Measurements from ENCODE around the gene NCOA6. TPM values are rescaled to one million over a fixed set of nuclear protein-coding genes. Genes with fewer than 3 reads are reported as not detected.

Gene NCOA6
- total and polyA plus RNA-seq, 2 of the 4 experiments (the other 2 are of a cell fraction): 3.6 to 13.1 TPM

- H2BK15ac ChIP-seq (ENCODE audit: low read depth, low read length): no peak overlapping the region
- H3K79me1 ChIP-seq (ENCODE audit: low read depth in 1 of 2, low read length in 2 of 2): peaks cover 0 to 24% of the 10 kb centered on the region in 2 experiments; a peak in 3 of 4 replicates
- no peak overlapping the region for H3K56ac ChIP-seq (ENCODE audit: extremely low read depth, insufficient read depth, low read length)
- no peak overlapping the region for H3K23ac ChIP-seq (ENCODE audit: low read depth, low read length)
- TF ChIP-seq CHD1 (IDR thresholded peaks at IDR 0.05; ENCODE audit: low read depth, low read length): no peak
- TF ChIP-seq SMC3 (IDR thresholded peaks at IDR 0.05; ENCODE audit: low read depth, low read length): no peak
- TF ChIP-seq, protein P1, sequence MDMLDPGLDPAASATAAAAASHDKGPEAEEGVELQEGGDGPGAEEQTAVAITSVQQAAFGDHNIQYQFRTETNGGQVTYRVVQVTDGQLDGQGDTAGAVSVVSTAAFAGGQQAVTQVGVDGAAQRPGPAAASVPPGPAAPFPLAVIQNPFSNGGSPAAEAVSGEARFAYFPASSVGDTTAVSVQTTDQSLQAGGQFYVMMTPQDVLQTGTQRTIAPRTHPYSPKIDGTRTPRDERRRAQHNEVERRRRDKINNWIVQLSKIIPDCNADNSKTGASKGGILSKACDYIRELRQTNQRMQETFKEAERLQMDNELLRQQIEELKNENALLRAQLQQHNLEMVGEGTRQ (IDR thresholded peaks at IDR 0.05; ENCODE audit: low read depth, low read length): no peak
- TF ChIP-seq MXI1 (IDR thresholded peaks at IDR 0.05; ENCODE audit: borderline replicate concordance, low read depth, low read length): no peak
- TF ChIP-seq RCOR1 (IDR thresholded peaks at IDR 0.05; ENCODE audit: insufficient replicate concordance, low read length): no peak
- TF ChIP-seq BHLHE40 (IDR thresholded peaks at IDR 0.05; ENCODE audit: low read depth, low read length): no peak
- no peak for TF ChIP-seq FOS (IDR thresholded peaks at IDR 0.05; ENCODE audit: low read depth, low read length)
- TF ChIP-seq MAFK (IDR thresholded peaks at IDR 0.05; ENCODE audit: low read depth, low read length): no peak
- TF ChIP-seq RAD21 (IDR thresholded peaks at IDR 0.05; ENCODE audit: low read length): no peak
- TF ChIP-seq, protein P2, sequence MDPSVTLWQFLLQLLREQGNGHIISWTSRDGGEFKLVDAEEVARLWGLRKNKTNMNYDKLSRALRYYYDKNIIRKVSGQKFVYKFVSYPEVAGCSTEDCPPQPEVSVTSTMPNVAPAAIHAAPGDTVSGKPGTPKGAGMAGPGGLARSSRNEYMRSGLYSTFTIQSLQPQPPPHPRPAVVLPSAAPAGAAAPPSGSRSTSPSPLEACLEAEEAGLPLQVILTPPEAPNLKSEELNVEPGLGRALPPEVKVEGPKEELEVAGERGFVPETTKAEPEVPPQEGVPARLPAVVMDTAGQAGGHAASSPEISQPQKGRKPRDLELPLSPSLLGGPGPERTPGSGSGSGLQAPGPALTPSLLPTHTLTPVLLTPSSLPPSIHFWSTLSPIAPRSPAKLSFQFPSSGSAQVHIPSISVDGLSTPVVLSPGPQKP (IDR thresholded peaks at IDR 0.05; ENCODE audit: borderline replicate concordance, low read depth, low read length): no peak
- no peak for TF ChIP-seq POLR2A (IDR thresholded peaks at IDR 0.05; ENCODE audit: low read depth, low read length)
- TF ChIP-seq MAZ (IDR thresholded peaks at IDR 0.05; ENCODE audit: borderline replicate concordance, low read depth, low read length): no peak
- no peak for TF ChIP-seq CTCF (conservative IDR thresholded peaks at IDR 0.05; ENCODE audit: low read depth, low read length)
- no peak for TF ChIP-seq CEBPB (IDR thresholded peaks at IDR 0.05; ENCODE audit: low read depth, low read length)
- TF ChIP-seq NFE2L2 (IDR thresholded peaks at IDR 0.05; ENCODE audit: low read depth, low read length): no peak
- TF ChIP-seq RFX5 (IDR thresholded peaks at IDR 0.05; ENCODE audit: low read depth, low read length): no peak
- no peak overlapping the region for H4K8ac ChIP-seq (ENCODE audit: low read depth in 2 of 2, low read length in 2 of 2)
- no peaks in the 10 kb centered on the region for H3K27me3 ChIP-seq (ENCODE audit: control insufficient read depth, insufficient read depth, low read length)
- dilution Hi-C loops (cut with HindIII; ENCODE audit: low sequenced_read_pairs, unreplicated experiment) (no loop called here), in situ Hi-C loops (cut with MboI; ENCODE audit: low sequenced_read_pairs) (no loop called here), intact Hi-C loops (cut with micrococcal nuclease) (no loop called here)
- H2AK5ac ChIP-seq (ENCODE audit: low read depth, low read length): no peak overlapping the region
- H3K4me3 ChIP-seq (ENCODE audit: insufficient read depth, low read depth, low read length): no peak overlapping the region
- H3K9me1 ChIP-seq (ENCODE audit: insufficient read depth, low read length): no peaks in the 10 kb centered on the region; the same call in 1 of the 2 replicates
- H2BK5ac ChIP-seq (ENCODE audit: low read depth, low read length, poor library complexity, severe bottlenecking): no peak overlapping the region
- H3K14ac ChIP-seq (replicated peaks; ENCODE audit: low read depth, low read length): no peak overlapping the region
- H3K18ac ChIP-seq (ENCODE audit: low read depth, low read length): no peak overlapping the region
- H3K9ac ChIP-seq (ENCODE audit: low read depth, low read length): no peak overlapping the region
- no TSS peak for BruUV-seq (replicated peaks)
- peaks cover 12% of the 10 kb centered on the region for H3K4me1 ChIP-seq (ENCODE audit: control insufficient read depth, insufficient read depth, low read length)
- H3K4me2 ChIP-seq (ENCODE audit: low read depth, low read length): no peak overlapping the region
- no peak overlapping the region for H2BK120ac ChIP-seq (ENCODE audit: low read depth, low read length)
- no CpG with 5 or more reads among the region's 3 CpGs for WGBS, 2 experiments (ENCODE audit: extremely low coverage in 2 of 2, insufficient read length in 1 of 2)
- CTCF ChIA-PET: no interaction called here
- peaks cover 21% of the 10 kb centered on the region for H3K36me3 ChIP-seq (ENCODE audit: control insufficient read depth, insufficient read depth, low read length)
- H4K20me1 ChIP-seq (ENCODE audit: insufficient read depth, low read length): no peaks in the 10 kb centered on the region; the same call in 1 of the 2 replicates
- H3K27ac ChIP-seq (ENCODE audit: insufficient read depth, low read length): no peak overlapping the region
- no peak overlapping the region for H2AK9ac ChIP-seq (replicated peaks; ENCODE audit: low read depth, low read length, poor library complexity)
- ATAC-seq (ENCODE audit: low read depth): no peak
- DNase-seq: no peak
- no peak overlapping the region for H2BK20ac ChIP-seq (ENCODE audit: low read depth, low read length)
- H3K9me3 ChIP-seq (ENCODE audit: control insufficient read depth, insufficient read depth, low read length): no peaks in the 10 kb centered on the region
- POLR2A ChIA-PET (ENCODE audit: unreplicated experiment): no interaction called here
- H3K4ac ChIP-seq (ENCODE audit: low read depth, low read length): no peak overlapping the region
- H4K5ac ChIP-seq (ENCODE audit: low read depth, low read length): no peak overlapping the region
- H2AFZ ChIP-seq (replicated peaks; ENCODE audit: low read length, poor library complexity): no peak overlapping the region
- no peak overlapping the region for H4K91ac ChIP-seq (ENCODE audit: insufficient read depth, low read depth, low read length)
These were observed 53.0 kb downstream of the NCOA6 start for GRCh38 chr20:34772437-34772836.
